Stimulated activated CD4-positive, alpha-beta T cell treated with anti-CD3 and anti-CD28 coated beads, TNF-alpha, amount 100 ng/mL, for 48 hours (primary cell): ENCODE data around the gene TBCA.

Experiments
- DNase-seq, 3 donors: peaks; one replicate each; pipeline ENCODE4 v3.0.0-alpha.2; 2020; ENCODE audit warnings: low read depth in 3 of 3

TBCA gene

DNA sequence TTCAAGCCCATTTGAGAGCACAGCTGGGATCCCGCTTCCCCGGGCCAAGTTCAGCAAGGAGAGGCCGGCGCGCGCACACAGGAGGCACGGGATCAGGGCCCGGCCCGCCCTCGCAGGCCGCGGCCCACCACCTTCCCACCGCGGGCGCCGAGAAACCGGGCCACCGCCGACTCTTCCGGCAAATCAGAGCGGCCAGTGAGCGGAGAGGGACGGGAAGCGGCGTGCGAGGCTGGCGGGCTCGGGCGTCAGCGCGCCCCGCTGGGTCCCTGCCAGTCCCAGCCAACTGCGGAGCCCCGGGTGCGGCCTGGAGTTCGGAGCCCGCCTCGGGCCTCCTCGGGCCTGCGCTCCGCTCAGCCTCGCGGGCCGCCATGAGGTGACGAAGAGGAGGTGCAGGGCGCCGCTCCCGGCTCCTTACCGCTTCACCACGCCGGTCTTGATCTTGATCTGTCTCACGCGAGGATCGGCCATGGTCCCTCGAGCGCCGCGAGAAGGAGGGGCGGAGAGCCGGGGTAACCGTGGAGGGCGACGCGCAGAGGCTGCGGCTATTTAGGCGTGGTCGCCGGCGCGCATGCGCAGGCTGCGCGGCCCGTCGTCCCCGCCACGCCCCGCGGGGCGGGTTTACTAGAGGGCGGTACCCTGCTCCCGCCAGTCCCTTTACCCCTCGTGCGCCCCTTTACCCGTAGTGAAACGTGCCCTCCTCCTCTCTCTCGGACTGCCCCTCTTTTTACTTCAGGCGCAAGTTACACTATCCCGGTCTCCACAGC is at the start of gene TBCA:
TBCA (minus strand) TSS at position 550 of the 764 bp plus-strand sequence; CDS start at position 468, 82 bp downstream.
- peak; percentile 73 to 83 (median 77) for DNase-seq

- no peak for DNase-seq
These were observed 48.8 kb upstream of the TBCA start for GRCh38 chr5:77824981-77825380.

DNA sequence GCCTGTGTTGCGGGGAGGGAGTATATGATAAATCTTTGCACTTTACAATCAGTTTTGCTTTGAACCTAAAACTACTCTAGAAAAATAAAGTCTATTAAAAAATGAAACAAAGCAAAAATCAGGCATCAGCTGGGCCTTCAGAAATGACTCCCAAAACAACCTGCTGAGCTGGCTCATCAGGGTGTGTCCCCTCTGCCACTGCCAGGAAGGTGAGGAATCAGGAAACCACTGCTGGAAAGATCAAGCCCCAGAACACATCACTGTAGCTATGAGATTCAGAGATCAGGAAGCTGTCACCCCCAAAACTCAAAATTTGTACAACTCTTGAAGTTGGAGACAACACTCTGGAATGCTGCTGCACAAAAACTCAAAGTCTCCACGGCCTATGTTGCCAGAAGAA is 40.5 kb upstream of the TBCA start:
- DNase-seq = no peak

DNA sequence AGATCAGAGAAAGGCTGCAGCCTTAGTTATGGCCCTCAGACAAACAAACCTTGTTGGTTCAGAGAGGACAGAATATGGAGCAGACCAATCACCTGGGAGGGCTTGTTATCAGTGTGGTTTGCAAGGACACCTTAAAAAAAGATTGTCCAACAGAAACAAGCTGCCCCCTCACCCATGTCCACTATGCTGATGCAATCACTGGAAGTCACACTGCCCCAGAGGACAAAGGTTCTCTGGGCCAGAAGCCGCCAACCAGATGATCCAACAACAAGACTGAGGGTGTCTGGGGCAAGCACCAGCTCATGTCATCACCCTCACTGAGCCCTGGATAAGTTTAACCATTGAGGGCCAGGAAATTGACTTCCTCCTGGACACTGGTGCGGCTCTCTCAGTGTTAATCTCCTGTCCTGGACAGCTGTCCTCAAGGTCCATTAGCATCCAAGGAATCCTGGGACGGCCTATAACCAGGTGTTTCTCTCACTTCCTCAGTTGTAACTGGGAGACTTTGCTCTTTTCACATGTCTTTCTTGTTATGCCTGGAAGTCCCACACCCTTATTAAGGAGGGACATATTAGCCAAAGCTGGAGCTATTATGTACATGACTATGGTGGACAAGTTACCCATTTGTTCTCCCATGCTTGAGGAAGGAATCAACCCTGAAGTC is 36.9 kb upstream of the TBCA start:
- DNase-seq = no peak

DNA sequence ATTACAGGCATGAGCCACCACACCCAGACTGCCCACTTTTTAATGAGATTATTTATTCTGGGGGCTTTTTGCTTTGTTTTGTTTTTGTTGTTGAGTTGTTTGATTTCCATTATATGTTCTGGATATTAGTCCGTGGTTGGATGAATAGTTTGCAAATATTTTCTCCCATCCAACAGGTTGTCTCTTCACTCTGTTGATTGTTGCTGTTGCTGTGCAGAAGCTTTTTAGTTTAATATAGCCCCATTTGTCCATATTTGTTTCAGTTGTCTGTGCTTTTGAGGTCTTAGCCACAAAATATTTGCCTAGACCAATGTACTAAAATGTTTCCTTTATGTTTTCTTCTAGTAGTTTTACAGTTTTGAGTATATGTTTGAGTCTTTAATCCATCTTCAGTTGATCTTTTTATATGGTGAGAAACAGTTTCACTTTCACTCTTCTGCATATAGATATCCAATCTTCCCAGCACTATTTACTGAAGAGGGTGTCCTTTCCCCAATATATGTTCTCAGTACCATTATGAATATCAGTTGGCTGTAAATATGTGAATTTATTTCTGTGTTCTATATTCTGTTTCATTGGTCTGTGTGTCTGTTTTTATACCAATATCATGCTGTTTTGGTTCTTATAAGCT is 30.2 kb upstream of the TBCA start:
- no peak for DNase-seq

DNA sequence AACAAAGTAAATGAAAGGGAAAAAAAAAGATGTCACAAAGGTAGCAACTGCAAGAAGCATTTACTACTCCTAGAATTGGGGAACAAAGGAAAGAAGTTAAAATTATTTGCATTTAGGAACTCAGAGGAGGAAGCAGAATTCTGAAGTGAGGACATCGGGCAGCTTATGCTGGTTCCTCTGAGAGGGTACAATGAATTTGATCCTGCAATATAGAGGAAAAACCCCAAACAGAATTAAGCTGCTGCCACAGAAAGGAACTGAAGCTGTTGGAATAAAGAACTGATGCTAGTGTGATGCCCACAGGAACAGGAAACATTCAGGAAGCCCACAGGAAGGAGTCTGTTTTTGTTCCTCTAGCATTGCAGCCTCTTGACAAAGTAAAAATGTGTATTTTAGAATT is 22.3 kb upstream of the TBCA start:
- no peak for DNase-seq

- no peak for DNase-seq
These were observed 21.0 kb upstream of the TBCA start for GRCh38 chr5:77797136-77797535.

GRCh38 chr5:77795846-77796245 is 19.7 kb upstream of the TBCA start:
- DNase-seq = no peak

DNA sequence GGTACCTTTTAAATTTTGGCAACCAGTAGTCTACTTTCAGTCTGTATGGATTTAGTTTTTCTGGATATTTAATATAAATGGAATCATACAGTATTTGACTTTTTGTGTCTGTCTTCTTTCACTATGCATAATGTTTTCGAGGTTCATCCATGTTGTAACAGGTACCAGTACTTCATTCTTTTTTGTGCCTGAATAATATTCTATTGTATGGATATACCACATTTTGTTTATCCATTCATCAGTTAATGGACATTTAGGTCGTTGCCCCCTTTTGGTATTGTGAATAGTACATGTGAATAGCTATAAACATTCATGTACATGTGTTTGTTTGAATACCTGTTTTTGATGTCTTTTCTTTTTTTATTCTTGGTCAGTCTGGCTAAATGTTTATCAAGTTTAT is 19.1 kb upstream of the TBCA start:
- DNase-seq = no peak

DNA sequence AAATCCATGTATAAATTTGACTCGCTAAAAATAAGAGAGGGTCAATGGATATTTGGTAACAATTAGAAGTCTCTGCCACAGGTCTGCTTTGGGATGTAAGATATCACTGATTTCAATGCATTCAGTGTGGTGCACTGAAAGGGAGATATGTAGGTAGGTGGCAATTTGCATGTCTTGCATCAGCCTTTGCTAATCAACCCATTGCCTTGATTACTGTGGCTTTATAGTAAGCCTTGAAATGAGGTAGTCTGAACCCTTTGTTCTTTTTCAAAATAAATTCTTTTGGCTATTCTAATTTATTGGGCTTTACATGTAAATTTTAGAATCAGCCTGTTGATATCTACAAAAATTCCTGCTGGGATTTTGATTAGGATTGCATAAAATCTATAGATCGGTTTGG is 15.8 kb upstream of the TBCA start:
- DNase-seq = no peak

- DNase-seq = no peak
These were observed 15.2 kb upstream of the TBCA start for GRCh38 chr5:77791356-77791755.

GRCh38 chr5:77785229-77785628 is 9.1 kb upstream of the TBCA start:
- no peak for DNase-seq

DNA sequence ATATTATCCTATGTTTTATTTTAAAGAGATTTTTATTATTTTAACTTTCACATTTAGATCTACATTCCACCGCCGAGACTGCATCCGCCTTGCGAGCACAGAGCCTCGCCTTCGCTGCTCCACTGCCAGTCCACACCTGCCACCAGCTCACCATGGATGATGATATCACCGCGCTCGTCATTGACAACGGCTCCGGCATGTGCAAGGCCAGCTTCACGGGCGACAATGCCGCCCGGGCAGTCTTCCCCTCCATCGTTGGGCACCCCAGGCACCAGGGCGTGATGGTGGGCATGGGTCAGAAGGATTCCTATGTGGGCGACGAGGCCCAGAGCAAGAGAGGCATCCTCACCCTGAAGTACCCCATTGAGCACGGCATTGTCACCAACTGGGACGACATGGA is 8.6 kb upstream of the TBCA start:
- DNase-seq = no peak

GRCh38 chr5:77781076-77781475 is 4.9 kb upstream of the TBCA start:
- DNase-seq = no peak

DNA sequence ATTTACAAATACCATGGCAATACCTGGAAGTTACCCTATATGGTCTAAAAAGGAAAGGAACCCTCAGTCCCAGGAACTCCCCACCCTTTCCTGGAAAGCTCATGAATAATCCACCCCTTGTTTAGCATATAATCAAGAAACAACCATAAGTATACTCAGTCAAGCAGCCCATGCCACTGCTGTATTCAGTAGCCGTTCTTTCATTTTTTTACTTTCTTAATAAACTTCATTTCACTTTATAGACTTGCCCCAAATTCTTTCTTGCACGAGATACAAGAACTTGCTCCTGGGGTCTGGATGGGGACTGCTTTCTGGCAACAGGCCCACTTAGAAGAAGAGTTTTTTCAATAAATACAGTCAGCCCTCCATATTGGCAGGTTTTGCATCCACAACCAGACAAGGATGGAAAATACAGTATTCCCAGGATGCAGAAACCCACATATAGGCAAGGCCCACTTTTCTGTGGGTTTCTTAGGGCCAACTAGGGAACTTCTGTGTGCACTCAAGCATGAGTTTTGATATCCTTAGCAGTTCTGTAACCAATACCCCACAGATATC is 2.8 kb upstream of the TBCA start:
- no peak for DNase-seq

DNA sequence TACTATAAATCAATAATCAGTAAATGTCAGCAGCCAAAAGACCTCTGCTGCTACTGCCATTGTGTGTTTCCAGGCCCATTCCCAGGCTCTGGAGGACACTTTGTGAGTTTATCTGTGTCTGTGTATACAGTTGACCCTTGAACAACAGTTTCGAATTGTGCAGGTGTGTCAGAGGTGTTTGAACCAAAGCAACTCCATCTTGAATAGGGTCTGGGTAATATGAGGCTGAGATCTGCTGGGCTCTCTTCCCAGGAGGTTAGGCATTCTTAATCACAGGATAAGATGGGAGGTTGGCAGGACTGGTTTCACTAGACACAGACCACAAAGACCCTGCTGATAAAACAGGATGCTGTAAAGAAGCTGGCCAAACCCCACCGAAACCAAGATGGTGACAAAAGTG is 2.3 kb upstream of the TBCA start:
- DNase-seq = no peak

- no peak for DNase-seq
These were observed 1.8 kb upstream of the TBCA start for GRCh38 chr5:77777911-77778310.

DNA sequence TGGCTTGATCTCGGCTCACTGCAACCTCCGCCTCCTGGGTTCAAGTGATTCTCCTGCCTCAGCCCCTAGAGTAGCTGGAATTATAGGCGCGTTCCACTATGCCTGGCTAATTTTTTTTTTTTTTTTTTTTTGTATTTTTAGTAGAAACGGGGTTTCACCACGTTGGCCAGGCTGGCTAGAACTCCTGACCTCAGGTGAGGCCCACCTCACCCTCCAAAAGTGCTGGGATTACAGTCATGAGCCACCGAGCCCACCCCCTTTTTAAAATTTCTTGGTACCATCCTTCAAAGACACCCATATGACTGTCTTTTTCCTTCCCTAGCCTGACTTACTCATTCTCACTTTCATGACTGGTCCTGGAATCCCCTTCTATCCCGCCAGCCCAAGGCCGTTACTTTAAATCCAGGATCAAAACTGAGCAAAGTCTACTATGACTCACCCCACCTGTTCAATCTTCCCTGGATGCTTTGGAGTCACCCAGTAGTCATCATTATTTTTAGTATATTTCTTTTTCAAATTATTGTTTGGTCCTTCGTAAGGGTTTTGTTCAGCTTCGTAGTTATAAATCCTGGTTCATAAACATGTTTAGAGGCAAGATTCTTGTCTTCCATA is 1.2 kb upstream of the TBCA start:
- DNase-seq = no peak

GRCh38 chr5:77776554-77777206 is 541 bp upstream of the TBCA start:
- DNase-seq = no peak

DNA sequence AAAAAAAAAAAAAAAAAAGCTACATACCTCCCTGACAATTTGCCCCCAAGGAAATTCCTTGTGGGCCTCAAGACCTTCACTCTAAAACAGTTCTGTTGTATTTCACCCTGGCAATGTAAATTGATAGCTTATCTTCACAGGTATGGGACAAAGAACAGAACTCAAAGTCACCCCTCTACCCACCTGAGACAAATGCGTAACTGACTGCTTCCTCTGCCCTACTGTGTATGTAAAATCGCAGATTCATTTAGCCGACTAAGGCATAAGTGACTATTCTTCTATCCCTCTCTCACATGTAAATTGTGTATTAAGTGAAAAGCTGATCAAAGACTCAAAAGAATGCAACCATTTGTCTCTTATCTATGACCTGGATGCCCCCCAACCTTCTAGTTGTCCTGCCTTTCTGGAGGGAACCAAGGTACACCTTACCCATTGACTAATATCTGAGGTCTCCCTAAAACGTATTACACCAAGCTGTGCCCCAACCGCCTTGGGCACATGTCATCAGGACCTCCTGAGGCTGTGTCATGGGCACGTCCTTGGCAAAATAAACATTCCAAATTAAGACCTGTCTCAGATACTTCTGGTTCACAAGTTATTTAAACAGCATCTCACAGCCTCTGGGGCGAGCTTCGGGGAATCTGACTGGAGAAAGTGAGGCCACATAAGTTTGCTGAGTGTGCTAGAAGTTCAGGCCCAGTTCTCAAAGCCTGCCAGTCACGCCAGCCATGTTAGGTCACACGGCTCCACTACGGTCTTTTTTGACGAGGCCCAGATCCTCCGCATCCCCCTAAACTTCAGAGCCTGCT is 954 bp downstream of the TBCA start:
- no peak for DNase-seq

DNA sequence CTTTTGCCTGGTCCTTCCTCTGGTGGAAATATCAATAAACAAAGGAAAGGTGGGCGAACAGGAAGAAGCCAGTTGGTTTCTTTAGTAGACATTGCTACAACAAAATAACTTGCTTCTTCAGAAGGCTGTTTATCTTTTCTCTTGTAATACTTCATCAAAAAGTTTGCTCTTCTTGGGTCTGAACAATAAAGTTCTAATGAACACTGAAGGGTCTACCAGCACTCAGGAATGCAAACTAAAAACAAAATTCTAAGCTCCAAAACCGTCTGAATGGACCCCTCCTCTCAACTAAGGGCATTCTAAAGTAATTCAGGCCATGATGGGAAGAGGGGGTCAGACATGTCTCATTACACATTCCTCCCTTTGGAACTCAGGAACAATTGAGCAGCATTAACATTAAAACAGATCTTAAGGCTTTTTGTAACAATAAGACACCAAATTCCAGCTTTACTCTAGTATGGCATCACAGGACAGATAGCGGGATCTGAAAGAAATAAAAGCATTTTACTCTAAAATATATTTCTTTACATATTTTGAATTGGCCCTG is 2.3 kb downstream of the TBCA start:
- no peak for DNase-seq
